Kidney (tissue), 14 donors: ENCODE results near the gene FAM181A. TPM values are rescaled to one million over a fixed set of nuclear protein-coding genes. Genes with fewer than 3 reads are reported as not detected.
A peak's percentile ranks its signal among the peaks of the same experiment; 100 is the strongest.

Experiments
- DNase-seq, 5 donors: peaks; one replicate each; pipeline ENCODE4 v3.0.0-alpha.2; 2013 to 2020
- FAIRE-seq: peaks from 2 replicates; lab custom pipeline; 2012; peaks lifted over from hg19 to GRCh38; lab: Jason Lieb, UNC
- H3K27ac ChIP-seq, 2 donors: one replicate each; pipeline ENCODE4 v1.7.0; 2013; ENCODE audit warnings: low read depth in 2 of 2, low read length in 2 of 2, inconsistent platforms in 1 of 2
- H3K27me3 ChIP-seq: one replicate; pipeline ENCODE4 v1.7.1; 2013; ENCODE audit warnings: low read length, inconsistent platforms; ENCODE audit not compliant: control insufficient read depth, insufficient read depth
- H3K36me3 ChIP-seq, 3 donors: one replicate each; pipeline versions ENCODE4 v1.7.0 to v1.7.1; 2013; ENCODE audit warnings: low read length in 3 of 3, control low read depth in 1 of 3, inconsistent platforms in 1 of 3; ENCODE audit not compliant: insufficient read depth in 3 of 3, control insufficient read depth in 2 of 3
- H3K4me1 ChIP-seq, 3 donors: one replicate each; pipeline versions ENCODE4 v1.7.0 to v1.7.1; 2013; ENCODE audit warnings: low read length in 3 of 3, inconsistent platforms in 1 of 3, low read depth in 1 of 3; ENCODE audit not compliant: control insufficient read depth in 2 of 3, insufficient read depth in 2 of 3
- H3K4me3 ChIP-seq, 3 donors: one replicate each; pipeline versions ENCODE4 v1.7.0 to v1.8.1; 2013; ENCODE audit warnings: low read length in 3 of 3, control low read depth in 1 of 3, inconsistent platforms in 1 of 3
- H3K9ac ChIP-seq, 3 donors: one replicate each; pipeline versions ENCODE4 v1.7.0 to v1.7.1; 2013; ENCODE audit warnings: low read length in 3 of 3, control low read depth in 1 of 3, inconsistent platforms in 1 of 3
- H3K9me3 ChIP-seq, 3 donors: one replicate each; pipeline versions ENCODE4 v1.7.0 to v1.7.1; 2013; ENCODE audit warnings: low read length in 3 of 3, control low read depth in 1 of 3, inconsistent platforms in 1 of 3; ENCODE audit not compliant: control insufficient read depth in 2 of 3, insufficient read depth in 1 of 3
- CTCF ChIP-seq: IDR thresholded peaks from 3 replicates; pipeline ENCODE4 v1.5.1; 2012; ENCODE audit warnings: mild to moderate bottlenecking, moderate library complexity, borderline replicate concordance; ENCODE audit not compliant: insufficient read depth; ENCODE audit errors: extremely low read depth
- intact Hi-C: fragments of 100-400 bp; cut with DNase I; formaldehyde crosslinking; loops from one replicate; pipeline ENCODE4 v1.11.1; 2022
- polyA plus RNA-seq: library from polyadenylated mRNA; stranded (reverse); fragments of 350-450 nt; fragmentation: Illumina TruSeq; extraction: RNeasy Lipid Tissue Mini Kit (QIAGEN cat#74804); gene quantifications from one replicate; pipeline ENCODE4 v1.2.3, GENCODE V29; 2014; ENCODE audit warnings: low read depth, low replicate concordance; ENCODE audit not compliant: insufficient read depth
- total RNA-seq: library from RNA; stranded (reverse); fragmentation: NEBNext Ultra II Directional; extraction: Animal tissue kit (Norgen Biotek cat#: 25700); gene quantifications from one replicate; pipeline ENCODE4 v1.2.1, GENCODE V29; 2021
- donor health status: control.
- donor health status: control.
- donor health status: control.
- donor health status: control.
- donor health status: control.
- donor health status: DM: yes; HTN: yes; CAD: no.
- donor health status: Normal renal cell carcinoma (clear cell type).

The FAM181A gene
- total and polyA plus RNA-seq, 2 donors from 2014 or later: not detected

- DNase-seq (no peak), FAIRE-seq (no peak)
- Histone ChIP-seq H3K9ac (no peak overlapping the region), H3K9me3 (no peaks in the 10 kb centered on the region), H3K27ac (no peak overlapping the region), H3K4me1 (peaks cover 0 to 3% (median 0%) of the 10 kb centered on the region in 3 donors), H3K4me3 (no peak overlapping the region), H3K27me3 (no peaks in the 10 kb centered on the region), H3K36me3 (no peaks in the 10 kb centered on the region)
- intact Hi-C loops: no loop called here
- no peak for TF ChIP-seq CTCF
These were observed 48.8 kb downstream of the FAM181A start for GRCh38 chr14:93975791-93976476.

- FAIRE-seq: no peak
- peak in 1 of 5 donors; percentile 36 for DNase-seq
- H3K27ac ChIP-seq: no peak within 1 kb of the TSS
These were observed 49.4 kb downstream of the FAM181A start, which contains the start of gene ASB2 for GRCh38 chr14:93976477-93977057. ASB2 (minus strand) TSS chr14:93976570; CDS start chr14:93964539, 12,031 bp downstream.

GRCh38 chr14:93977171-93977570, 50.0 kb downstream of the FAM181A start:
- H3K9me3 ChIP-seq: no peaks in the 10 kb centered on the region
- no peaks in the 10 kb centered on the region for H3K27me3 ChIP-seq
- no peak for TF ChIP-seq CTCF
- H3K4me1 ChIP-seq: no peaks in the 10 kb centered on the region
- no peaks in the 10 kb centered on the region for H3K36me3 ChIP-seq
- no peak overlapping the region for H3K27ac ChIP-seq
- no peak for FAIRE-seq
- intact Hi-C loops: no loop called here
- no peak for DNase-seq
- no peak overlapping the region for H3K4me3 ChIP-seq
- H3K9ac ChIP-seq: no peak overlapping the region

More at GRCh38 chr14:93976477-93977057, 49.4 kb downstream of the FAM181A start, which contains the start of gene ASB2:
- intact Hi-C loops: no loop called here
- Histone ChIP-seq H3K36me3 (no peaks in the 10 kb centered on the region), H3K4me1 (no peaks in the 10 kb centered on the region), H3K9ac (no peak within 1 kb of the TSS), H3K4me3 (no peak within 1 kb of the TSS), H3K9me3 (no peaks in the 10 kb centered on the region), H3K27me3 (no peaks in the 10 kb centered on the region)
- no peak for TF ChIP-seq CTCF
